ENCODE measurements around the gene VRK1. TPM values are rescaled to one million over a fixed set of nuclear protein-coding genes. Genes with fewer than 3 reads are reported as not detected.

The VRK1 gene
- total RNA-seq, 1 experiment from 2014 or later = 26.5 TPM

DNA sequence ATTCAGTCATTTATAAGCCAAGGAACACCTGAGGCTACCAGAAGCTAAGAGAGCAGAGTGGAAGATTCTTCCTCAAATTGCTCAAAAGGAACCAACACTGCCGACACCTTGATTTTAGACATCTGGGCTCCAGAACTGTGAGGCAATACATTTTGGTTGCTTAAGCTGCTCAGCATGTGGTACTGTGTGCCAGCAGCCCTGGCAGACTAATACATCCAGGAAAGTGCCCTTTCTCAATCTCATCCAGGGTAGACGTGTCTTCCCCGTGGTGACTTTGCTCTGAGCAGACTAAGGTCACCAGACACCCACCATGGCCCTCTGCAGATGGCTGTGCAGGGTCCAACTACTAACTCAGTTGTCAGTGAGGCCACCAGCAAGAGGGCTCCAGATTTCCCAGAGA, 122.8 kb downstream of the VRK1 start:
- in situ Hi-C loops (cut with HindIII; ENCODE audit: low pct_unique_long_range_greater_than_20kb, low sequenced_read_pairs) = no loop called here
- intact Hi-C loops (cut with micrococcal nuclease; ENCODE audit: unreplicated experiment) = no loop called here
- no peak for DNase-seq (ENCODE audit: low read depth, low spot score)
- Histone ChIP-seq H3K4me3 (ENCODE audit: low read depth in 2 of 2, low read length in 2 of 2) (no peak overlapping the region), H3K36me3 (ENCODE audit: control insufficient read depth, insufficient read depth, low read length) (no peaks in the 10 kb centered on the region), H3K4me1 (ENCODE audit: control insufficient read depth, insufficient read depth, low read length) (no peaks in the 10 kb centered on the region), H3K27ac (ENCODE audit: low read length) (no peak overlapping the region), H3K9me3 (ENCODE audit: control insufficient read depth, insufficient read depth, low read depth, low read length) (no peaks in the 10 kb centered on the region), H3K27me3 (ENCODE audit: control insufficient read depth, insufficient read depth, low read length) (no peaks in the 10 kb centered on the region)
- ChIA-PET CTCF (no interaction called here), POLR2A (no interaction called here)
- no TSS peak for BruUV-seq (replicated peaks)
- ATAC-seq = no peak
- TF ChIP-seq TCF7L2 (IDR thresholded peaks at IDR 0.05; ENCODE audit: low read depth, low read length) = no peak
- TF ChIP-seq CTCF (IDR thresholded peaks at IDR 0.05) = no peak
- TF ChIP-seq, protein P1, sequence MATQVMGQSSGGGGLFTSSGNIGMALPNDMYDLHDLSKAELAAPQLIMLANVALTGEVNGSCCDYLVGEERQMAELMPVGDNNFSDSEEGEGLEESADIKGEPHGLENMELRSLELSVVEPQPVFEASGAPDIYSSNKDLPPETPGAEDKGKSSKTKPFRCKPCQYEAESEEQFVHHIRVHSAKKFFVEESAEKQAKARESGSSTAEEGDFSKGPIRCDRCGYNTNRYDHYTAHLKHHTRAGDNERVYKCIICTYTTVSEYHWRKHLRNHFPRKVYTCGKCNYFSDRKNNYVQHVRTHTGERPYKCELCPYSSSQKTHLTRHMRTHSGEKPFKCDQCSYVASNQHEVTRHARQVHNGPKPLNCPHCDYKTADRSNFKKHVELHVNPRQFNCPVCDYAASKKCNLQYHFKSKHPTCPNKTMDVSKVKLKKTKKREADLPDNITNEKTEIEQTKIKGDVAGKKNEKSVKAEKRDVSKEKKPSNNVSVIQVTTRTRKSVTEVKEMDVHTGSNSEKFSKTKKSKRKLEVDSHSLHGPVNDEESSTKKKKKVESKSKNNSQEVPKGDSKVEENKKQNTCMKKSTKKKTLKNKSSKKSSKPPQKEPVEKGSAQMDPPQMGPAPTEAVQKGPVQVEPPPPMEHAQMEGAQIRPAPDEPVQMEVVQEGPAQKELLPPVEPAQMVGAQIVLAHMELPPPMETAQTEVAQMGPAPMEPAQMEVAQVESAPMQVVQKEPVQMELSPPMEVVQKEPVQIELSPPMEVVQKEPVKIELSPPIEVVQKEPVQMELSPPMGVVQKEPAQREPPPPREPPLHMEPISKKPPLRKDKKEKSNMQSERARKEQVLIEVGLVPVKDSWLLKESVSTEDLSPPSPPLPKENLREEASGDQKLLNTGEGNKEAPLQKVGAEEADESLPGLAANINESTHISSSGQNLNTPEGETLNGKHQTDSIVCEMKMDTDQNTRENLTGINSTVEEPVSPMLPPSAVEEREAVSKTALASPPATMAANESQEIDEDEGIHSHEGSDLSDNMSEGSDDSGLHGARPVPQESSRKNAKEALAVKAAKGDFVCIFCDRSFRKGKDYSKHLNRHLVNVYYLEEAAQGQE (IDR thresholded peaks at IDR 0.05; ENCODE audit: insufficient read depth in 1 of 2, low read depth in 2 of 2, low read length in 1 of 2) = no peak
- TF ChIP-seq POLR2AphosphoS5 (IDR thresholded peaks at IDR 0.05; ENCODE audit: low read depth, low read length) = no peak
- no peak for TF ChIP-seq SIN3A (IDR thresholded peaks at IDR 0.05; ENCODE audit: borderline replicate concordance, insufficient read depth, low read depth, low read length)

DNA sequence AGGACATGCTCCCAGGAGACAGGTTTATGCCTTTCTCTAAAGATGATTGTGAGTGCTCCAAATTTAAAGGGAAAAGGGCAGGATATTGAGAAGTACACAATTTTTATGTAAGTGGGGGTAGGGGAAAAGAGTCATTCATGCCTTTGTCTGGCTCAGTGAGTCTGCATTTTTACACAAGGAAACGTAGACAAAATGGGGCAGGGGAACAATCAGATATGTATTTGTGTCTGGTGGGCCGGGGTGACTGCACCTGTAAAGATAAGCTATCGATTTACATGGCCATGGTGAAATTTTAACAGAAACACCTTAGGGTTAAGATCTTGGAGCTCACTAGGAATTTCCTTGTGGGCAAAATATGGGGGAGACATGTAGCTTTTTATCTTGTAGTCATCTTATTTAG, 123.6 kb downstream of the VRK1 start:
- in situ Hi-C loops (cut with HindIII; ENCODE audit: low pct_unique_long_range_greater_than_20kb, low sequenced_read_pairs) (no loop called here), intact Hi-C loops (cut with micrococcal nuclease; ENCODE audit: unreplicated experiment) (no loop called here)

More for the DNA sequence above, 123.6 kb downstream of the VRK1 start:
- no peaks in the 10 kb centered on the region for H3K27me3 ChIP-seq (ENCODE audit: control insufficient read depth, insufficient read depth, low read length)
- POLR2A ChIA-PET = interaction anchor here (0.6 kb wide), 1 partner anchor 22 kb away, joined by 3 read pairs; no protein-coding TSS in a partner anchor
- no peak overlapping the region for H3K27ac ChIP-seq (ENCODE audit: low read length)
- no TSS peak for BruUV-seq (replicated peaks)
- TF ChIP-seq, protein P1 (IDR thresholded peaks at IDR 0.05; ENCODE audit: insufficient read depth in 1 of 2, low read depth in 2 of 2, low read length in 1 of 2) = no peak
- no peak for TF ChIP-seq SIN3A (IDR thresholded peaks at IDR 0.05; ENCODE audit: borderline replicate concordance, insufficient read depth, low read depth, low read length)
- no peak for TF ChIP-seq TCF7L2 (IDR thresholded peaks at IDR 0.05; ENCODE audit: low read depth, low read length)
- no peak for TF ChIP-seq CTCF (IDR thresholded peaks at IDR 0.05)
- no peak for TF ChIP-seq POLR2AphosphoS5 (IDR thresholded peaks at IDR 0.05; ENCODE audit: low read depth, low read length)
- CTCF ChIA-PET = no interaction called here
- H3K36me3 ChIP-seq (ENCODE audit: control insufficient read depth, insufficient read depth, low read length) = no peaks in the 10 kb centered on the region
- ATAC-seq = no peak
- no peak for DNase-seq (ENCODE audit: low read depth, low spot score)
- no peaks in the 10 kb centered on the region for H3K4me1 ChIP-seq (ENCODE audit: control insufficient read depth, insufficient read depth, low read length)
- H3K9me3 ChIP-seq (ENCODE audit: control insufficient read depth, insufficient read depth, low read depth, low read length) = no peaks in the 10 kb centered on the region
- no peak overlapping the region for H3K4me3 ChIP-seq (ENCODE audit: low read depth in 2 of 2, low read length in 2 of 2)

Data from Panc1 (cell line).